GM19240 (cell line): ENCODE data around the gene STXBP5.
A peak's percentile ranks its signal among the peaks of the same experiment; 100 is the strongest.

Source experiments
- DNase-seq: peaks from one replicate; pipeline ENCODE4 v3.0.0; 2011; ENCODE audit warnings: low spot score; ENCODE audit not compliant: insufficient read length

Gene STXBP5

DNA sequence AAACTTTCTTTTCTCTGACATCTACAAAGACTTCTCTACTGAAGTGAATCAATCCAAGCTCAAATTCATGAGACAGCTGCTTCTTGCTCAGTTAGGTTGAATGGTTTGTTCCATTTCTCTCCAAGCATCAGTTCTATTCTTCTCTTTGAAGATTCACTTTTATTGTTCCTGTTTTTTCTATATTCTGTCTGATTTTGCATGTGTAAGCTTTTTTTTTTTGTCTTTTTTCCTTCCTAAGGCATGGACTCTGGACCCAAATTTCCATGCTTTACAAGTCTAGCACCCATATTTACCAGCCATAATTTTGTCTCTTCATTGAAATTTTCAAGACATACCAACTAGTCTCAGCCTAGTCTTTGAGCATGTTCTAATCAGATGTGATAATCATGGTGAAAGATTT lies 25.9 kb upstream of the STXBP5 start:
- no peak for DNase-seq

DNA sequence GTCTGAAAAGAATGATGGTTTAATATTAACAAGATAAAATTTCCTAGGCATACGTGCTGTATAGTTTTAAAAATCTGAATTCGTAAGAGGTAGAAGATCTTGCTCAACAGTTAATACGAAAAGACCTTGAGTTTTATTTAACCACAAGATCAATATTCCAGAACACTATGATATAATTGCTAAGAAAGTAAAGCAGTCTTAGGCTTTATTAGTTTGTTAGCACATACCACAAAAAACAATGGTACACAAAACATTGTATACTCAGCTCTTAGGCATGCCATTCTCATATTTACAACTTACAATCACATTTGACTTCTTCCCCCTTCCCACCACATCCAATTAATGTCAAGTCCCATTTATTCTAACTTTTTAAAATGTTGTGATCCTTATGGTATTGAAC lies 24.4 kb upstream of the STXBP5 start:
- no peak for DNase-seq

DNA sequence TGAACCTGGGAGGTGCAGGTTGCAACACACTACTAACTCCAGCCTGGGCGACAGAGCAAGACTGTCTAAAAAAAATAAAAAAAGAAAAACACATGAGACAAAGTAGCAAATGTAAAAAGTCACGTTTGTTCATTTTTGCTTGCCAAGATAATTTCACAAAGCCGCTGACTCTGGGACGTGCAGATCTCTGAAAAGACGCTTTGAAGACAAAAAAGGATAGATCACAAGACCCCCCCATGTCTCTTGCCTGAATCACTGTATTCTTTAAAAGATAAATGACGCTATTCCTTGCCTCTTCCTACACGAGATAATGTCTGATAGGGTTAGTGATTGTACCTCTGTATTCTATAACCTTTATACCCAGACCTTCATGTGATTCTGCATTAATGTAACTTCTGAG lies 23.3 kb upstream of the STXBP5 start:
- no peak for DNase-seq

DNA sequence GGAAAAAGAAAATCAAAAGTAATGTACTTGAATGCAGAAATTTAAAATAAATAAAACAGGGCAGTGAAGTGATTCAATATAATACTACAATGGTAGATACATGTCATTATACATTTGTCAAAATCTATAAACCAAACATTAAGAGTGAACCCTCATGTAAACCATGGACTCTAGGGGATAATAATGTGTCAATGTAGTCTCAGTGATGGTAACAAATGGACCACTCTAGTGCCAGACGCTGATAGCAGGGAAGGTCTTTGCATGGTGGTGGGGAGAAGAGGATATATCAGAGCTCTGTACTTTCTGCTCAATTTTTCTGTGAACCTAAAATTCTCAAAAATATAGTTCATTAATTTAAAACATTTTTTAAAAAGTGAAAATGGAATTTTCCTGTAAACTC lies 19.8 kb upstream of the STXBP5 start:
- no peak for DNase-seq

DNA sequence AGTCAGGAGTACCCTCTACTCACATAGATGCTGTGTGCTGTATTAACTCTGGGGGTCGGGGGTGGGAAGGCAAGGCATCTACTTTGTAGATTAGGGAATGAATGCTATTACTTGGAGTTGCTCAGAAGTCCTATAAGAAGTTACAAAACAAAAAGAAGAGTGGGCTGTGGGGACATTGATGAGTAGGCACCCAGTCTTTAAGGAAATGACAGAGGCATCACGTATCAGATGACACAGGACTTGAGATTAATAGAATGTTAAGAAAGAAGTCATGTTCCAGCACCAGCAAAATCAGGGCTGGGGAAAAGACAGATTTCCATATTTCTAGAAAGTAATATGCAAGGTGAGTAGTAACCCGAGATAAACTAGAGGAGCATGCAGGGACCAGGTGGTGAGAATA lies 19.0 kb upstream of the STXBP5 start:
- DNase-seq, result no peak

DNA sequence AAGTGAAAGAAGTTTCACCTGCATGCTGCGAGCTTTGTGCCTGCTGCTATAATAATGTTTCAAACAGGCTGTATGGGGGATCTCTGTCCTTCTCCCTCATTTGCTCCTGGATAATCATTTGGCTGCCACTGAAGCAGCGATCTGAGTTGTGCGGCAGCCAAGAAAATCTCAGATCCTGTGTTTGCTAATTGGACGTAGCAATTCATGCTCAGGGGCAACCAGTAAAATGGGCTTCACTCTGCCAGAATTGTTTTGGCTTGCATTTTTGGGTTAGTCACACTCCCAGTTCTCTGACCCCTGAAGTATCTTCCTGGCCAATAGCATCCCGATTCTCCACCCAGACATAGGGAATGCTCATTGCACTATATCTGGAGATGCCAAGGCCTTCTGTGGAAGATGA lies 13.7 kb upstream of the STXBP5 start:
- DNase-seq, result no peak

DNA sequence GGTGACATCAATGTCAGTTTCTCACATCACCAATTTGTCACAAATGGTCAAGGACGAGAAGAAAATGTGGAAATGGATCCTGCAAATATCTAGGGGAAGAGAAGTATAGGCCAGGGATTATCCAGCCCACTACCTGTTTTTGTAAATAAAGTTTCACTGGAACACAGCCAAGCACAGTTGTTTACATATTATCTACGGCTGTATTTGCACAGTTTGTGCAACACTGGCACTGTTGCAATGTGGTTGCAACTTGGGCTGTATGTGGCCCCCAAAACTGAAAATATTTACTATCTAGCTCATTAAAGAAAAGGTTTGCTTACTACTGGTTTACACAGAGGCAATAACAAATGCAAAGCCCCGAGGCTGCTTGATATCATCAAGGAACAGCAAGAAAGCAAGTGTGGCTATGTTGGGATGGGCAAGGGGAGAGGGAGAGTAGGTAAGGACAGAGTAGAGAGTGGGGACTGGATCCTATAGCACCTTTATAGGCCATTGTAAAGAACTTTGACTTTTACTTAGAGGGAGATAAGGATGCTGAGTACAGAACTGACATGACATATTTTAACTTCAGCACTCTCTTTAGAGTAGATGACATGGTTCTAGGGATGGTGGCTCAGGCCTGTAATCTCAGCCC lies 11.8 kb upstream of the STXBP5 start:
- no peak for DNase-seq

DNA sequence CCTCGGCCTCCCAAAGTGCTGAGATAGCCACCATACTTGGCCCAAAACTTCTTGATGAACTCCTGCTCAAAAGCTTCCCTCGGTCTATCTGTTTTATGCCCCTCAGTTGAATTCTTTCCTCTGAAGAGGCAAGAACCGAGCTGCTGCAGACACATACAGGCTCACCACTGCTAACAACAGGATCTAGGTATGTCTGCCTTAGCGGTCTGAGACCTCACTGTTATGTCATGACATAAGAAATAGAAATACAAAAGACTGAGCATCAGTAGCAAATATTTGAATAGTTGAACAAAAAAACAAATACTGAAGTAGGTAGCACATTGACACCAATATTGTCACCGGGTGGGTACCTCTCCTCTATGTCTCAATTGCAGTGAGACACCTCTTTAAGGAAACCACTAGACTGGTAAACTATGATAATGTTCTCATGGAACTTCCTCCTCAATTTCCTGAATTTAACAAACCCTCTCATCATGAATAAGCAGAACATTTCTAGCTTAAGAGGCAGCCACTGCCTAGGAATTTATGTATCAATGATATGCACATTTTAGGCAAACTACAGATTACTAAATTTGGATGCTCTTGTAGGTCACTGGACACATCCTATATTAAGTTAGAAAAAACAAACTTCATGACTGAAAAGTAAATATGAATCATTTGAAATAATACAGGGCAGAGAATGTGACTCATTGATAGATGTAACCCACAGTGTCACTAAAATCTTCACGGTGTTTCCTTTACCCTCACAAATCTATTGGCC lies 9.4 kb upstream of the STXBP5 start:
- DNase-seq, result no peak

DNA sequence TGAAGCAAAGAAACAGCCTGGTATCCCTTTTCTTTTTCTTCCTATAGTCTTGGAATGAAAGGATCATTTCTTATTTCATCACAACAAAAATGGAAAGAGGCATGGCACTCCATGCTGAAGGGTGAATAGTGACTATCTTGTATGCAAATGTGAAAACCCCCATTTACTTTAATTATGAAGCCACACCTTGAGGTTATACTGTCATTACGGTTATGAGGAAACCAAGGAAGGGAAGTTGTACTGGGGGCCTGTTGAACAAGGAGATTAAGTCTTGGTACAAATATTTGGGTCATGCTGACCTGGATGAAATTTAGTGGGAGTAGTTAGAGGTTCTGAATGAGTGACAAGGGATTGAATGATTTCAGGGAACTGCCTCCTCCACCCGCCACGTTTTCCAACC lies 8.7 kb upstream of the STXBP5 start:
- DNase-seq, result no peak

DNA sequence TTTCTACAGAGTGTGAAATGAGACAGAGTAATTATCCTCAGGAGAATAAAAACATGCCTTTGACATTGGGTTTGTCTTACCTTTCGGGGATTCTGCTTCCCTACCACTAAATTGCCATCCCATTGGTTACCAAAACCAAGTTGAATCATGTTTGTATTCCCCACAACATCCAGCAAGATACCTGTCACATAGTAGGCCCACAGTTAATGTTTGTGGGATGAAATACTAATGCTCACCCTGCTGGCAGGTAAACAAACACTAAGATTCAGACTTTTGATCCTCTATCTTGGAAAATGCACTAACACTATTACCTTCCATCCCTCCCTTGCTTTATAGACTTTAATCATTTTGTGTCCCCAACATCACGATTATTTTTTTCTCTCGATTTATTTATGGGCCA lies 8.2 kb upstream of the STXBP5 start:
- no peak for DNase-seq

DNA sequence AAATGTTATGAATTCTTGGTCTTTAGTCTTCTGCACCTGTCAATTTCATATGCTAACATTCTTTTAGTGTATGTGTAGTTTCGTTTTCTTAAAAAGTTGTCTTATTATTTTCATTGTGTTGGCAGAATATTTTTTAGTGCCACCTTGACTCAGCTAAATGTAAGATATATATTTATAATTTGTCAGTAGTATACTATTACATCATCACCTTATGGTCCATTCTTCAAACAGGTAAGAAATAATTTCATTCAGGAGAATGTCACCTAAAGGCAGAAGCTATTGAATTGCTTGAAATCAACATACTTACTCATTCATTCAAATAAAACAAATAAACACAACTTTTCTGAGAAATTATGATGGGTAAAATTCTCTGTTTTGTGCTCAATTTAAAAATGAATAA lies 3.5 kb upstream of the STXBP5 start:
- no peak for DNase-seq

DNA sequence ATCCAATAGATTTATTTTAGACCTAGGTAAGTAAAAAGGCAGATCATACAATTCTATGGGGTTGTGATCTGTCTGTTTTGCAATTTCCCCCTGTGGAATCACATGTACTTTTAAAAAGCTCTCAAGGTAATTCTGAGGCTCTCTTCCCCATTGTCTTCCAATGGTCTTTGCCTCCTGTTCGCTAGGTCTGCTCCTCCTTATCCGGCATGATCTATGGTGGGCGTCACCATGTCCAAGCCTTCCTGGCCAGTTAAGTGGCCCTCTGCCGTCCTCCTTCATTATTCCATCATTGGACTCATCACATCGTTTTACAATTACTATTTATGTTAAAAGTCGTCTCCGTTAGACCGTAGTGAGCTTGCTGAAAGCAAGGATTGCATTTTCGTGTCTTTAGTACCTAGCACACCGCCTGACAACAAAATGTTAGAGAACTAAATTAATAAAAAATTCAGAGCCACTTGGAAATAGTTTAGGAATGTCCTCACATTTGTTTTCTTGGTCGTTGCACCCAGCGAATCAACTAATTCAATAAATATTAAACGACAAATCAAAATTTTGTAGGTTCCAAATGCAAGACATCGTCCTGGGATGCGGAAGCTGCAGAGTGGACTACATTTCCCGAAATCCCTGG lies 2.2 kb upstream of the STXBP5 start:
- DNase-seq, result no peak

DNA sequence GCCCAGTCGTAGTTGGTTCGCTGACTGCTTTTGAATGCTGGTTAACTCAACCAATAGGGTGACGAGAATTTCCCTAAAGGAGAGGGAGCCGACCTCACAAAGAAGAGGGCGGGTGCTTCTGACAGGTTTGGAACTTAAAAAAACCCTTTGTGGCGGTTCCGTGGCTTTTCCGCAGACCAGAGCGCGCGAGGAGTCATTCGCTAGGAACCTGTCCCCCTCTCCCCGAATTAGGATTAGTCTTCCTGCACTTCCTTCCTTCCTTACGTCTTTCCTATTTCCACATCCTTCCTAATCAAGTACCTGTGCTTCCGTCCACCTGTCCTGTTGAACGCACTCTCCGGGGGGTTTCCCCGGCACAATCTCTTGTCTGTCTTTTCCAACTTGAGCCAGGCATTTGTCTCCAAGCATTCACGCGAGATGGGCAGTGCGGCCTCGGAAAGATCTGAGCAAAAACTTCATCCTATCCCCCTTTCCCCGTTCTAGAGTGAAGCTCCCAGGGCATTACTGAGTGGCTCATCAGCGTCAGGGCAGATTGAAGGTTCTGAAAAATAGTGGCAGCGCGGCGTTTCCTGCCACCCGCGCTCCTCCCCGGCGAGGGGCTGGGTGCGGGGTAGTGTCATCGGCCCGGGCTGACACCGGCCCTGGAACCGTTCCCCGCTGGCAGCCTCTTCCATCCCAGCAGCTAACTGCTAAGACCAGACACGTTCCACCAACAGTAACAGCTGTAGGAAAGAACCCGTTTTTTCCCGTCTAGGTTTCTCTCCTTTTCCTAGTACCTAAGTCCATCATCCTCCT lies 1.5 kb upstream of the STXBP5 start:
- DNase-seq, result peak; percentile 82

DNA sequence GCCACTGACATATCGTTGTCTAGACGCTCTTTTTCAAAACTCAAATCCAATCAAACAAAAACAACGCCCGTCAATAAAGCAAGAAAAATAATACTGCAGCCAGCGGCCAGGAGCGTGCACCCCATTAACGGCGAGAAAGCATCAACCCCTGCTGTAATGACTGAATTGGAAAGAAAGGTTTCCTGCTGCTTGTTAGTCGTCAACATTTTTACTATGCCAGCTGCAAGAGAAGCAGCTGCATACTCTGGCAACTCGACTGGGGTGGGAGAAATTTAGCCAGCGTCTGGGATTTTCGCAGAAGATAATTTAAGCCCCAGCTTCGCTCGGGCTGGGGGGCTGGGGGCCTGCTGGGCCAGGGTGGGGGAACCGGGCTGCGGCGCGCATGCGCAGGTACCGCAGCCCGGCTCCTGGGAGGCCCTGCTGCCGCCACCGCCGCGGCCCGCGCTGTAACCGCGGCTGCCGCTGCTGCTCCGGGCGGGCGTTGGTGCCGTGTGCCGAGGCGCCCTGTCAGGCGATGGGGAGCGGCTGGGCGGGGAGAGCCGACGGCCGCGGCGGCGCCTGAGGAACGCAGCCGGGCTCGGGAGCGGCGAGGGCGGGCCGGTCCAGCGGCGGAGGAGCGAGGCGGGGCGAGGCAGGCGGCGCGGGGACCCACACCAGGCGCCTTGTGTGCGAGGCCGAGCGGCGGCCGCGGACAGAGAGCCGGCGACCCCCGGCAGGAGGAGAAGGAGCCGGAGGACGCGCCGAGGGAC lies 732 bp upstream of the STXBP5 start:
- DNase-seq, result peak; percentile 48

DNA sequence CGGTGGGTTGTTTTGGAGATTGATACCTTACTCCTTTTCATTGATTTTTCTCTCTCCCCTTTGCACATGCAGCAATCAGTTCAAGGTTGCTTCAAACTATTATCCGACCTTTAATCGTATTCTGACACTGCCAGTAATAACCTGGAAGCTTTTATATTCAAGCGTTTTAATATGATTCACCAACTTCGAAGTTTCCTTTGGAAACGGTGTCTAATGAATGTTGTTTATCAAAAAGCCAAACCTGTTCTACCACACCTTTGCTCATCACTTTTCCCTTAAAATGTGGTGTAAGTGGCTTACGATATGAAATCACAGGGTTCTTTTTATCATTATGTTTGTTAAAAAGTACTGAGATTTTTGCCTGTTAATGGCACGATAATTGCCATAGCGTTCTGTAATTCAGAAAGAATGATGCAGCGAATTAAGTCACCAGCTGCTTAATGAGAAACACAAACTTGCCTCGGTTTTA lies 660 bp downstream of the STXBP5 start:
- DNase-seq, result no peak

DNA sequence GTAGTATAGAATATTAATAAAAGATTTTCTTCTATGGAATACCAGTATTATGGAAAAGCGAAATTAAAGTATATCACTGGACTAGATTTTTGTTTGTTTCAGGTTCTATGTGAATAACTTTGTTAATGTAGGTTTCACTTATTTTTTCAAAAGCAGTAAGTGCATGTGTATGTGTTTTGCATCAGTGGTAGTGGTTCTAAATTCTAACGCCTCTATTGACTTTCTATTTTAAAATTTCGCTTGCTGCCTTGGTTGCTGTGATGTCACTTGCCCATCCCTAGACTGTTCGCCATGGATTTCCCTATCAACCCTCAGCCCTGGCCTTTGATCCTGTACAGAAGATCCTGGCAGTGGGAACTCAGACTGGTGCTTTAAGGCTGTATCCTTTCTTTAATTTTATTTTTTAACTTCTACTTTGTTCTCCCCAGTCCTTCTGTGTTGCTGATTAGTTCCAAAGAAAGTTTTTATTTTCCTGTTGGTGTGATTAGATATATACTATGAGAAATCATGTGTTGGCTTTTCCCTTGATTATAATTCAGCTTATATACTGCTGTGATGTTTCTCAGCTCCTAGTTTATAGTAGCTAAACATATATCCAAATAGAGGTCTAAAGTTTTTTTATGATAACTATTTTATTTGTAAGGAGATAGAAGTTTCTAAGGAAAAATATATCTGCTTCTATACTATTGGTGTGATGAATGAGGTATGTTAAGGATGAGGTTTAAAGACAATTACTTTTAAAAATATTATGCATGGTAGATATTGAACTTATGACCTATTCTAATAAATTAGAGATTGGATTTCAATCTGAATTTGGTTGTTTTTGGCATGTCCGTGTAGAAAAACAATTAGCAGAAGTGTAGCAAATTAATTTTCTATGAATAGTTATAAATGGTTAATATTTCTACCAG lies 1.7 kb downstream of the STXBP5 start:
- DNase-seq, result no peak

DNA sequence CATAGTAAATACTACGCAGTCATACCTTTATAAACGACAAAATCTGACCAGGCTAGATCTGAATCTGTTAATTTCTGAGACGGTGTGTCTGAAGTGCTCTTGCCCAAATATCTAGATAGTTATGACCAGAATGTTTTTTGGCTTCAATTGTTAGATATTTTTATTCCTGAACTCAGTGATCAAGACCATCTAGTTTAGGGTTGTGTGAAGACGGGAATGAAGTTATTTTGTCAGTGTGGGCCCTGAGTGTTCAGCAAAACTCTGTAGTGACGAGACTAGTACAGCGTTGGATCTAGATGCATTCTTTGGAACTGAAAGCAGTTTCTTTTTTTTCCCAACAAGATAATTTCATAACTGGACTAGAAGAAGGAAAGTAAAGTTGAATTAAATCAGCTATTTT lies 3.1 kb downstream of the STXBP5 start:
- no peak for DNase-seq

DNA sequence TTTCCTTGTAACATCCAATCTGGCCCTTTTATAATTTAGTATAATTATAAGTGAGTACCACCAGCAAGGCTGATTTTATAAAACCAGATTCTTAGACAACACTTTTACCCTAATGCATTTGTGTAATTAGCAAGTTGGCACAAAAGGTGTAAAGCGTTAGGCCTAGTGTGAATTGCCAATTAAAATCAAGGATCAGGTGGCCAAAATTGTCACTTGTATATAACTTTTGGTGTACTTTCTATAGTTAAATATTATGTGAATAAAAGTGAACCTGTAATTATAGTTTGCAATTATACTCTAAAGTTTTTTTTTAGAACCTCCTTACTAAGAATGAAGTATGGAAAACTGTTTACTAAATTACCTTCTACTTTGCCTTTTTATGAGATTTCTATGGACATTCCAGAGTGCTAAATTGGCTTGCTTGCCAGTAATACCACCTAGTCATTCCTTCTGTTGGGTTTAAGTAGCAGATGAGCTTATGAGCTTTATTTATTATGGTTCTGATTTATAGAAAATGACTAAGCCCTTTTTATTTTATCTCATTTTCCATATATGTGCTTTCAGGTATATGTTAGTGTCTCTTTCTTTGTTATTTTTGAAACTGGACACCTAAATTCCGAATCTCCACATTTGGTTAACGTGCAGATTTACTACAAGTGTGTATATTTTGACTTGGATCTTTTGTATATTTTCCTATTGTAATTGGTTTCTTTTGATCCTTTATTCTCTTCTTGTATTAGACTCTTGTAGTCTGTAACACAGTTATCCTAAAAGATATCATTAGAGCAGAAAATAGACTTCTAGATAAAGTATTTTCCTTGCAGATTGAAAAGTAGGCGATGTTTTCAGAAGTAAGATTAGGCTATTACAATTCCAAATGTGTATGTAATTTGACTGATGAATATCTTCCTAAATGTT lies 3.9 kb downstream of the STXBP5 start:
- no peak for DNase-seq
